SK-N-SH treated with all-trans-retinoic acid at 6 μM for 48 hours (cell line): ENCODE results near the gene LTF.

Experiments
- CSDC2 ChIP-seq: fragments of 250-450 bp; sonication (Bioruptor Pico); IDR thresholded peaks from 2 replicates; pipeline ENCODE4 v1.5.0; 2020; ENCODE audit warnings: mild to moderate bottlenecking, moderate library complexity
- RARB ChIP-seq: fragments of 250-450 bp; sonication (Bioruptor Pico); IDR thresholded peaks from 2 replicates; pipeline ENCODE4 v1.8.0; 2021; ENCODE audit warnings: mild to moderate bottlenecking, moderate library complexity
- ZNF565 ChIP-seq: fragments of 450-650 bp; formaldehyde crosslinking; conservative IDR thresholded peaks from 2 replicates; pipeline ENCODE4 v1.5.0; 2020; ENCODE audit warnings: low read depth, mild to moderate bottlenecking, moderate library complexity
- TF ChIP-seq, protein P1 (sequence below): fragments of 250-450 bp; sonication (Bioruptor Pico); IDR thresholded peaks from 2 replicates; pipeline ENCODE4 v1.5.1; 2020; ENCODE audit warnings: low read depth, mild to moderate bottlenecking, moderate library complexity

- TF ChIP-seq RARB (CRISPR knock-in tag) (no peak), ZNF565 (CRISPR knock-in tag) (no peak), CSDC2 (CRISPR knock-in tag) (no peak)
- TF ChIP-seq, protein P1, sequence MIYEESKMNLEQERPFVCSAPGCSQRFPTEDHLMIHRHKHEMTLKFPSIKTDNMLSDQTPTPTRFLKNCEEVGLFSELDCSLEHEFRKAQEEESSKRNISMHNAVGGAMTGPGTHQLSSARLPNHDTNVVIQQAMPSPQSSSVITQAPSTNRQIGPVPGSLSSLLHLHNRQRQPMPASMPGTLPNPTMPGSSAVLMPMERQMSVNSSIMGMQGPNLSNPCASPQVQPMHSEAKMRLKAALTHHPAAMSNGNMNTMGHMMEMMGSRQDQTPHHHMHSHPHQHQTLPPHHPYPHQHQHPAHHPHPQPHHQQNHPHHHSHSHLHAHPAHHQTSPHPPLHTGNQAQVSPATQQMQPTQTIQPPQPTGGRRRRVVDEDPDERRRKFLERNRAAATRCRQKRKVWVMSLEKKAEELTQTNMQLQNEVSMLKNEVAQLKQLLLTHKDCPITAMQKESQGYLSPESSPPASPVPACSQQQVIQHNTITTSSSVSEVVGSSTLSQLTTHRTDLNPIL (CRISPR knock-in tag), result no peak
Observed at GRCh38 chr3:46505953-46506352, 41.2 kb upstream of the LTF start.
